GM12878 (cell line): ENCODE data around the gene SLC12A3. TPM values are rescaled to one million over a fixed set of nuclear protein-coding genes. Genes with fewer than 3 reads are reported as not detected.

ENCODE experiments used
- CTCF ChIP-seq, 3 experiments: IDR thresholded peaks in 2 of 3; conservative IDR thresholded peaks in 1 of 3; 2 replicates each; pipeline ENCODE4 v1.5.1; 2011; ENCODE audit warnings: low read depth in 3 of 3, low read length in 3 of 3, mild to moderate bottlenecking in 3 of 3, control low read depth in 2 of 3, moderate library complexity in 2 of 3, inconsistent platforms in 1 of 3, mixed read lengths in 1 of 3; ENCODE audit not compliant: control insufficient read depth in 2 of 3, insufficient read depth in 1 of 3; ENCODE audit errors: extremely low read depth in 1 of 3
- CUX1 ChIP-seq: IDR thresholded peaks from 2 replicates; pipeline ENCODE4 v1.6.1; 2012; ENCODE audit warnings: improper control_type of control experiment, low read depth, low read length; ENCODE audit not compliant: insufficient replicate concordance
- ESRRA ChIP-seq: IDR thresholded peaks from 2 replicates; pipeline ENCODE4 v1.6.1; 2012; ENCODE audit warnings: mild to moderate bottlenecking, low read length, improper control_type of control experiment
- FOS ChIP-seq: IDR thresholded peaks from 3 replicates; pipeline ENCODE4 v1.6.1; 2011; ENCODE audit warnings: borderline replicate concordance; ENCODE audit not compliant: insufficient read length; ENCODE audit errors: extremely low read depth
- IRF3 ChIP-seq: fragments of 450-650 bp; IDR thresholded peaks from 2 replicates; pipeline ENCODE4 v1.6.1; 2014; ENCODE audit warnings: mild to moderate bottlenecking
- IRF4 ChIP-seq: IDR thresholded peaks from 2 replicates; pipeline ENCODE4 v1.6.1; 2011; ENCODE audit warnings: low read depth, low read length
- LARP7 ChIP-seq: fragments of 450-650 bp; IDR thresholded peaks from 2 replicates; pipeline ENCODE4 v1.6.1; 2017; ENCODE audit warnings: mild to moderate bottlenecking
- MEF2B ChIP-seq: fragments of 450-650 bp; IDR thresholded peaks from 2 replicates; pipeline ENCODE4 v1.6.1; 2018; ENCODE audit warnings: mild to moderate bottlenecking, moderate library complexity; ENCODE audit not compliant: partially characterized antibody, poor library complexity, severe bottlenecking
- PAX8 ChIP-seq: fragments of 450-650 bp; IDR thresholded peaks from 2 replicates; pipeline ENCODE4 v1.6.1; 2017; ENCODE audit warnings: mild to moderate bottlenecking, moderate library complexity
- PKNOX1 ChIP-seq: fragments of 450-650 bp; IDR thresholded peaks from 2 replicates; pipeline ENCODE4 v1.6.1; 2016; ENCODE audit warnings: mild to moderate bottlenecking
- POLR2A ChIP-seq: IDR thresholded peaks from 2 replicates; pipeline ENCODE4 v1.6.1; 2011; ENCODE audit warnings: low read depth, mild to moderate bottlenecking, low read length
- SIX5 ChIP-seq: IDR thresholded peaks from 2 replicates; pipeline ENCODE4 v1.6.1; 2011; ENCODE audit warnings: mild to moderate bottlenecking, low read depth, low read length, moderate library complexity; ENCODE audit not compliant: severe bottlenecking
- SUPT20H ChIP-seq: IDR thresholded peaks from 2 replicates; pipeline ENCODE4 v1.6.1; 2011; ENCODE audit warnings: low read depth, mild to moderate bottlenecking, low read length, moderate library complexity, borderline replicate concordance; ENCODE audit not compliant: control insufficient read depth
- ZNF622 ChIP-seq: fragments of 450-650 bp; IDR thresholded peaks from 2 replicates; pipeline ENCODE4 v1.6.1; 2017; ENCODE audit warnings: mild to moderate bottlenecking, inconsistent platforms
- polyA plus RNA-seq, 11 experiments: library from polyadenylated mRNA; depleted of rRNA in 4 of 11; unstranded in 6 of 11; stranded (reverse) in 5 of 11; fragments of >200 nt; fragmentation: Nextera tagmentation in 4 of 11; fragmentation: Illumina TruSeq in 1 of 11; extraction: Ambion mirVana in 4 of 11; extraction: Trizol in 1 of 11; gene quantifications; 1 replicate in 1 of 11; 2 replicates in 10 of 11; pipeline versions ENCODE4 v1.2.1 to v1.2.3, GENCODE V29; 2011 to 2016; ENCODE audit warnings: inconsistent platforms in 2 of 11, missing spikeins in 2 of 11, low read depth in 1 of 11
- total RNA-seq, 4 experiments: library from RNA; depleted of rRNA in 3 of 4; stranded (reverse); fragments of >200 nt in 3 of 4; fragmentation: Illumina TruSeq in 1 of 4; extraction: Trizol in 1 of 4; gene quantifications; 2 replicates each; pipeline versions ENCODE4 v1.2.1 to v1.2.3, GENCODE V29; 2013 to 2021
- TF ChIP-seq, protein P1 (sequence below): fragments of 150-350 bp; IDR thresholded peaks from 2 replicates; pipeline ENCODE4 v1.6.1; 2014; ENCODE audit warnings: mild to moderate bottlenecking, low read depth, low read length

The SLC12A3 gene
- total and polyA plus RNA-seq, 10 of the 15 experiments (the other 5 are each of a cell fraction or from before 2014, with no cell fraction given): 0.05 to 6.3 (median 3.1) TPM

GRCh38 chr16:56930486-56931270, 65.7 kb downstream of the SLC12A3 start (continued):
- TF ChIP-seq CTCF (IDR thresholded peaks at IDR 0.05 in 2 of 3, conservative IDR thresholded peaks at IDR 0.05 in 1 of 3; ENCODE audit: control insufficient read depth in 2 of 3, extremely low read depth in 1 of 3, insufficient read depth in 1 of 3, low read depth in 3 of 3, low read length in 3 of 3) (no peak), SUPT20H (no peak), POLR2A (no peak), IRF3 (no peak), PKNOX1 (peak; percentile 70), IRF4 (no peak), SIX5 (no peak), FOS (no peak), PAX8 (no peak), MEF2B (peak; percentile 2), ESRRA (no peak), ZNF622 (no peak), CUX1 (no peak), LARP7 (peak; percentile 50; the same call in 1 of the 2 replicates)
- TF ChIP-seq, protein P1, sequence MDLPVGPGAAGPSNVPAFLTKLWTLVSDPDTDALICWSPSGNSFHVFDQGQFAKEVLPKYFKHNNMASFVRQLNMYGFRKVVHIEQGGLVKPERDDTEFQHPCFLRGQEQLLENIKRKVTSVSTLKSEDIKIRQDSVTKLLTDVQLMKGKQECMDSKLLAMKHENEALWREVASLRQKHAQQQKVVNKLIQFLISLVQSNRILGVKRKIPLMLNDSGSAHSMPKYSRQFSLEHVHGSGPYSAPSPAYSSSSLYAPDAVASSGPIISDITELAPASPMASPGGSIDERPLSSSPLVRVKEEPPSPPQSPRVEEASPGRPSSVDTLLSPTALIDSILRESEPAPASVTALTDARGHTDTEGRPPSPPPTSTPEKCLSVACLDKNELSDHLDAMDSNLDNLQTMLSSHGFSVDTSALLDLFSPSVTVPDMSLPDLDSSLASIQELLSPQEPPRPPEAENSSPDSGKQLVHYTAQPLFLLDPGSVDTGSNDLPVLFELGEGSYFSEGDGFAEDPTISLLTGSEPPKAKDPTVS: no peak
